SKM-1 treated with dmso at 0.1 percent for 144 hours (cell line): ENCODE data around the gene SFXN2.
"Not testable (repeated sequence)": the region's sequence is repeated elsewhere in the genome, so short reads cannot be mapped to it uniquely, and the experiment has no call there.

Experiments used
- DNase-seq: peaks from one replicate; lab custom pipeline; 2025; ENCODE audit not compliant: unreplicated experiment; lab: John Stamatoyannopoulos, UW

The SFXN2 gene

DNA sequence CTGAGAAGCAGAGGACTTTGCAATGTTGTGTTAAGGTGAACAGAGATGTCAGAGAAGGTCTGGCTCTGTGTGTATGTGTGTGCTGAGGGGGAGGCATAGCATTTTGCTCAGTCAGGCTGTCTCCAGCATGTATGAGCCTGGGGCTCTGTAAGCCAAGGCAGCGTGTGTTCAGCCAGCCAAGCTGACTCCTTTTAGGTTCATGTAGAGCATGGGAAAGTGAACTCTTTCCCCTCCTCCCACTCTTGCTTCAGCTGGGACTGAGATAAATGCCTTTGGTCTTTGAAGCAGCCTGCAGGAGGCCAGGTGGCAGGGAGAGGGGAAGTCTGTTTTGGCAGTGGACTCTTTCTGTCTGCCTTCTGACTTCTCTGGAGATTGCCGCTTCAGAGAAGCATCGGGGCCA is 3.8 kb downstream of the SFXN2 start:
- DNase-seq, result no peak

DNA sequence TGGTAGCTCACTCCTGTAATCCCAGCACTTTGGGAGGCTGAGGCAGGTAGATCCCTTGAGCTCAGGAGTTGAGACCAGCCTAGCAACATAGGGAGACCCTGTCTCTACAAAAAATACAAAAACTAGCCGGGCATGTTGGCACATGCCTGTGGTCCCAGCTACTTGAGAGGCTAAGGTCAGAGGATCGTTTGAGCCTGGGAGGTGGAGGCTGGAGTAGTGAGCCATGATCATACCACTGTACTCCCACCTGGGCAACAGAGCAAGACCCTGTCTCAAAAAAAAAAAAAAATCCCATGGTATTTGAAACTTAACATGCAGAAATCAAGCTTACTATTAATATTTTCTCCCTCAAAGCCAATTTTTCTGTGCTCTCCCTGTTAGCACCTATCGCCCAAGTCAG is 5.9 kb downstream of the SFXN2 start:
- DNase-seq, result no peak

DNA sequence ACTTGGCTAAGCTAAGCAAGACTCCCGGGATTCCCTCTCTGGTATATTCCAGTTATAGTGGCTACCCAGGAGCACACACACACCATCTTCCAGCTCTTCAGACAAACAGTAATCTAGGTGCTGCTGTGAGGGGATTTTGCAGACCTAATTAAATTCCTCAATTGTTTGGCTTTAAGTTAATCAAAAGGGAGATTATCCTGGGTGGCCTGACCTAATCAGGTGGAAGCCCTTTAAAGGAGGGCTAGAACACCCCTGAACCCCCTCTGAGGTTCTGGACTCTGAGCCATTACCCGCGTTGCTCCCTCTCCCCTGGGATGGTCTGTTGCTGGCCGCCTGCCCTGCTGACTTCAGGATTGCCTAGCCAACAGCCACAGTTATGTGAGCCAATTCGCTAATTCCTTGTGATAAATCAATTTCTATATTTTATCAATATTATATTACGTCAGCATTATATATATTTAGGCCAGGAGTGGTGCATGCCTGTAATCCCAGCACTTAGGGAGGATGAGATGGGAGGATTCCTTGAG is 6.4 kb downstream of the SFXN2 start:
- DNase-seq, result no peak

DNA sequence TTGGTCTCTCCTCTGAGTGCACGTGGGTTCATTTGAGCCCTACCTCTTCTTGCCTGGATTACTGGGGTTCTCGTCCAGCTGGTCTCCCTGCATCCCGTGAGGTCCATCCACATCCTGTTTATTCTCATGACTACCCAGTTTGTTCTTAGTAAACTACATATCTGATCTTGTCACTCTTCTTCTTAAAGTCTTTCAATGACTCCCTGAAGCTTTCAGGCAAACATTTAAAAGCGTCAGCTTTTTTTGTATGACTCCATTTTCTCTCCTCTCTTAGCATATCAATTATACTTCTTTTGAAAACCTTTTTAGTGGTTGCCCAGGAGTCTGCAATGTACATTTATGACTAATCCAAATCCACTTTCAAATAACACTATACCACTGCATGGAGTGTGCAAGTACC is 7.5 kb downstream of the SFXN2 start:
- DNase-seq, result no peak

DNA sequence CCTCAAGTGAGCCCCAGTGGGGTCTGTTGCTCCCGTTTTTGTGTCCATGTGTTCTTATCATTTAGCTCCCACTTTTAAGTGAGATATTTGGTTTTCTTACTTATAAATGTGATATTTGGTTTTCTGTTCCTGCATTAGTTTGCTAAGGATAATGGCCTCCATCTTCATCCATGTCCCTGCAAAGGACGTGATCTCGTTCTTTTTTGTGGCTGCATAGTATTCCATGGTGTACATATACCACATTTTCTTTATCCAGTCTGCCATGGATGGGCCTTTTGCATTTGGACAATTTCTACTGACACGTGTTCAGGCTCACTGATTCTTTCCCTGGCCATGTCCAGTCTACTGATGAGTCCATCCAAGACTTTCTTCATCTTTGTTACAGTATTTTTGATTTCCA is 9.6 kb downstream of the SFXN2 start:
- DNase-seq, result no peak

DNA sequence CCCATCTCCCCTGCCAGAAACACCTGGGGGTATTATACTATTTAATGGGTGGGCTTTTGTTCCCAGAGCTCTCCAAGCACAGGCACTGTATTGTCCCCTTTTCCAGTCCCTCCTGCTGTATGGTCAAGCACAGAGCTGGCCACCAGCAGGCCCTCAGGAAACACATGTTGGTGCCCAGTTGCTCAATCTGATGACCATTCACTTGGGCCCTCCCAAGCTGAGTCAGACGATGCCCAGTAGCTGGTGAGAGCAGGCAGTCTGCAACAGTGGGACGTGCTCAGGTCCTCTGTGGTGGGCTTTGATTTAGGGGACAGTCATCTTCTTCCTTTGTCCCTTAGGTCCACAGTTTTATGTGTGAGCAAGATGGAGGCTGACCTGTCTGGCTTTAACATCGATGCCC is 11.8 kb downstream of the SFXN2 start:
- DNase-seq, result no peak

DNA sequence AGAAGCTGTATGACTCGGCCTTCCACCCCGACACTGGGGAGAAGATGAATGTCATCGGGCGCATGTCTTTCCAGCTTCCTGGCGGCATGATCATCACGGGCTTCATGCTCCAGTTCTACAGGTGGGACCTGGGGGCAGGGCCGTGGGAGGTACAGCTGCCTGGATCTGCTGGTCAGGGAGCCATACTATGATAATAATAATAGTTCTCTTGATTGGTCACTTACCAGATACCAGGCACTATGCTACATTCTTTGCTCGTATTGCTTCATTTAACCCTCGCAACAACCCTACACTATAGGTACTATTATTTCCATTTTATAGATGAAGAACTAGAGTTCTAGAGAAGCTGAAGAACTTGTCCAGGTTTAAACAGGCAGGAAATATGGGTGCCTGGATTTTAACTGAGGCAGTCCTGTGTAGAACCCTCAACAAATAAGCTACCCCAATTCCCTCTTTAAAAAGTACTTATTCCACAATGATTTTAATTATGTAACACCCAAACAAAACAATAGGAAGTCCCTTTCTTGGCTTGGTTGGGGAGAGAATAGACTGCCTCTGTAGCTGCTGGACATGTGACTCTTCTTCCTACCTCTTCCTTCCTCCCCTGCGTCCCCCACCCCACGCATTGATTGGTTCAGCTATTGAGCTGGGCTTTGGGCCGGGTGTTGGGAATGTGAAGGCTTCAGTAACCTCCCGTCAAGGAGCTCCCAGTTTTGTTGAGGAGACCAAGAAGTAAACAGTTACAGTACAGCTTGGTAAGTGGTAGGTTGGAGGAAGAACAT is 12.8 kb downstream of the SFXN2 start:
- DNase-seq, result no peak

DNA sequence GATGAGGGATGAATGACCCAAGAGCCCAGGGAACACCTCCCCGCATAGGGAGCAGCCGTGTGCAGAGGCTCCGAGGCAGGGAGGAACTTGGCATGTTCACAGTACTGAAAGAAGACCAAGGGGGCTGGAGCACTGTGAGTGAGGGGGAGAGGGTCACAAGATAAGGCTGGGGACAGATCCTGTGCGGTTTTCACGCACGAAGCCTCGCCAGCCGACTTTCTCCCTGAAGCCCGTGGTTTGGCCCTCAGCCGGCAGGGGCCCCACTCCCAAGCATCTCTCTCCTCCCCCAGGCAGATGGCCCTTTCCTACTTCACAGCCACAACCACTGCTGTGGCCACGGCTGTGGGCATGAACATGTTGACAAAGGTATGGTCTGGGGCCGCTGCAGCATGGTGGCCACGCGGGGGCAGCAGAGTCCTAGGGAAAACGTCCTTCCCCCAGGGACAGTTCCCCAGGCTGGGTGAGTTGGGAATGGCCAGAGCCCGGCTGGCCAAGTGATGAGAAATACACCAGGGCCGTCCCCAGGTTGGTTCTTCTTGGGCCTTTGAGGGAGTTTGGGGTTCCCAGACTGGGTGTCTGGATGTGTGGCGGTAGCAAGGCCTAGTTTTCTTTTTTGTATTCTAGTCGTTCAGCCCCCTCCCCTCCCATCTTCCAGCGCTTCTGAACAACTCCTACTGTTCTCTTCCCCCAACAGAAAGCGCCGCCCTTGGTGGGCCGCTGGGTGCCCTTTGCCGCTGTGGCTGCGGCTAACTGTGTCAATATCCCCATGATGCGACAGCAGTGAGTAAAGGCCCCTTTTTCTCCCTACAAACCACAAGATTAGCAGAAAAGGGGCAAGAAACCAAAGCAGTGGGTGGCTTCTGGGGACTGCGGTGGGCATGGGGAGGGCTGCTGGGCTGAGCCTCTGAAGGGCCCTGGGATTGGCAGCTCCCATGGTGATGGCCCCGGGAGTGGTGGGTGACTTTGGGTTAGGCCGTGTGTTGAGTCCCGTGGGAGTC is 14.9 kb downstream of the SFXN2 start:
- peak; percentile 68 for DNase-seq

DNA sequence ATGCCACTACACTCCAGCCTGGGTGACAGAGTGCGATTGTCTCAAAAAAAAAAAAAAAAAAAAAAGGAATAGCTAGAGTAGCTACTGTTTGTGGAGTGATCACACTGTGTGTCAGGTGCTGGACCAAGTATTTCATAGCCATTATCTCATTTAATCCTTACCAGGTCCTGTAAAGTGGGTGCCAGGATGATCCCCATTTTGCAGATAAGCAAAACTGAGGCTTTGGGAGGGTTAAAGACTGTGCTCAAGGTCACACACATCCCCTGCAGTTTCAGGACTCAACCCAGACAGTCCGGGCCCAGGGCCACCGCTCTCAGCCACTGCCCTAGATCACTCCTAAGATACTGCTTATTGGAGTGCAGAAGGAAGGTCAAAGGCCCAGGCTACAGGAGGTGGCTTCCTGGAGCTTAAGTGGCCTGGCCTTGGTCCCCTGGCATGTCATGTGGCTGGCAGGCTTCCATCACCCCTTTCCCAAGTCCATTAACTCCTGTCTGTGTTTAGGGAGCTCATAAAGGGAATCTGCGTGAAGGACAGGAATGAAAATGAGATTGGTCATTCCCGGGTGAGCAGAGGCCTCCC is 16.9 kb downstream of the SFXN2 start:
- DNase-seq, result no peak

DNA sequence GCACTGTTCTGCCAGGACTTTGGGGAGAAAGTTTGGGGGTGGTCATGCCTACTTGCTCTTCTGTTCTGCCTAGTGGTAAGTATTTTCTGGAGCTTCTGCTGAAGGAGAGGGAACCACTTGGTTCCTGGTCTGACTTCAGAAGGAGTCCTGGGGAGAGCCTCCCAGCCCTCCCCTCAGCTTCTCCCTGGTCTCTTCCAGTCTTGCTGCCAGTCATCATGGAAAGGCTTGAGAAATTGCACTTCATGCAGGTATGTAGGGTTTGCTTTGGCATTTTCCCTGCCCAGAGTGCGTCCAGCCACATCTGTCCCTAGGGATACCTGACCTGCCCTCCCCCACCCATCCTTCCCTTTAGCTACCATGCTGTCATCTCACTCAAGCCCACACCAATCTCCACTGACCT is 18.2 kb downstream of the SFXN2 start:
- DNase-seq, result no peak

DNA sequence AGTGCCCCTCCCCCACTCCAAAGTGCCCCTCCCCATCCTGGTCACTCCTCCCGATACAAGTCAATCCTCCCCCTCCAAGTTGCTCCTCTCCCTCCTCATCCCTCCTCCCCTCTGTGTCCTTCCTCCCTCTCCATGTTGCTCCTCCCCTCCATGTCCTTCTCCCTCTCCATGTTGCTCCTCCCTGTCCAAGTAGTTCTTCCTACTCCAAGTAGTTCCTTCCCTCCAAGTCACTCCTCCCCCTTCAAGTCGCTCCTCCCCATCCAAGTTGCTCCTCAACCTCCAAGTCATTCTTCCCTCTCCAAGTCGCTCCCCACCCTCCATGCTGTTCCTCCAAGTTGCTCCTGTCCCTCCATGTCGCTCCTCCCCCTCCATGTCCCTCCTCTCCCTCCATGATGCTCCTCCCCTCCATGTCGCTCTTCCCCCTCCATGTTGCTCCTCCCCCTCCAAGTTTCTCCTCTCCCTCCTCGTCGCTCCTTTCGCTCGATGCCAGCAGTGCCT is 20.7 kb downstream of the SFXN2 start:
- DNase-seq, result no peak

DNA sequence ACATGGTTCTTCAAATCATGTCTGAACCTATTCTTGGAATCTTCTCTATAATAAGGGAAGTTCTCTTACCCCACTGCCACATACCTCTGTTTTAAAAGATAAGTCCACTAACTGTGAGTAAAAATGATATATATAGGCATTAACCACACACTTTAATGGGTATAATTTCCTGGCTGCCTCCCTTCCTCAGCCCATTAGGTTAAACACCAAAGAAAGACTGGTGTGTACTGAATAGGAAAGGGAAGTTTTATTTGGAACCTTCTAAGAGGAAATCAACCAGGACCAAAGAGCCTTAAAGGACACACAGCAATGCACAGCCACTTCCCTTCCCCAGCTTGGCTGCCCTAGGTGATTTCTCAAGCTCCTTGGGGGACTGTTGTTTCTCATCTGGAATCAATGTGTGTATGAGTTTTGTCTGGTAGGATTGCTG is 24.3 kb downstream of the SFXN2 start:
- DNase-seq, result peak; percentile 90

DNA sequence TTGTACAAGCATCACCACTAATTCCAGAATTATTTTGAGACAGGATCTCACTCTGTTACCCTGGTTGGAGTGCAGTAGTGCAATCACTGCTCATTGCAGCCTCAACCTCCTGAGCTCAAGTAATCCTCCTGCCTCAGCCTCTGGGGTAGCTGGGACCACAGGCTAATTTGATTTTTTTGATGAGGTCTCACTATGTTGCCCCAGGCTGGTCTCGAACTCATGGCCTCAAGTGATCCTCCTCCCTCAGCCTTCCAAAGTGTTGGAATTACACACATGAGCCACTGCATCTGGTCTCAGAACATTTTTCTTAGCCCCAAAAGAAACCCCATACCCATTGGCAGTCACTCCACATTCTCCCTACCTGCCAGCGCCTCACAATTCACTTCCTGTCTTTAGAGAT is 25.8 kb downstream of the SFXN2 start:
- DNase-seq, result no peak

DNA sequence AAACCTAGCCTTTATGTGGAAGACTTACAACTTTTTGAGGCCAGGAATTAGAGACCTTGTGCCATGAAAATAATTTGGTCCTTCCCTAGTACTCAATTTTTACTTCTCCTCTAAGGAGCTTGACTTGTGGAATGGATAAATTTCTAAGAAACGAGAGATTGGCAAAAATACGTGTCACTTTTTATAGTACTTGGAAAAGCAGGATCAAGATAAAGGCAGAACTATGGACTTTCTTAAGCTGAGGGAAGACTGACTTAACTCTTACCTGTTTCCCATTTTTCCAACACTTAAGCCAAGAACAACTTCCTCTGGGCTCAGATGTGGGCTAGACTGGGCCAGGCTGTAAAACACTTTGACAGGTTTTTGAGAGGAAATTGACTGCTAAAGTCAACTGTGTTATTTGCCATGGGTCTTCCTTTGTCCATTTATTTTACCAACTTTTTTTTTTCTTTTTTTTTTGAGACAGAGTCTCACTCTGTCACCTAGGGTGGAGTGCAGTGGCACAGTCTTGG is 27.3 kb downstream of the SFXN2 start:
- DNase-seq, result no peak

DNA sequence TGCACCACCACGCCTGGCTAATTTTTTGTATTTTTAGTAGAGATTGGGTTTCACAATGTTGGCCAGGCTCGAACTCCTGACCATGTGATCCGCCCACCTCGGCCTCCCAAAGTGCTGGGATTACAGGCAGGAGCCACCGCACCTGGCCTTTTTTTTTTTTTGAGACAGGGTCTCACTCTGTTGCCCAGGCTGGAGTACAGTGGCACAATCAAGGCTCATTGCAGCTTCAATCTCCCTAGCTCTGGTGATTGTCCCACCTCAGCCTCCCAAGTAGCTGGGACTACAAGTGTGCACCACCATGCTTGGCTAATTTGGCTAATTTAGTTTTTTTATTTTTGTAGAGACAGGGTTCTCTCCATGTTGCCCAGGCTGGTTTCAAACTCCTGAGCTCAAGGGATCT is 27.9 kb downstream of the SFXN2 start:
- DNase-seq, result not testable (repeated sequence)

DNA sequence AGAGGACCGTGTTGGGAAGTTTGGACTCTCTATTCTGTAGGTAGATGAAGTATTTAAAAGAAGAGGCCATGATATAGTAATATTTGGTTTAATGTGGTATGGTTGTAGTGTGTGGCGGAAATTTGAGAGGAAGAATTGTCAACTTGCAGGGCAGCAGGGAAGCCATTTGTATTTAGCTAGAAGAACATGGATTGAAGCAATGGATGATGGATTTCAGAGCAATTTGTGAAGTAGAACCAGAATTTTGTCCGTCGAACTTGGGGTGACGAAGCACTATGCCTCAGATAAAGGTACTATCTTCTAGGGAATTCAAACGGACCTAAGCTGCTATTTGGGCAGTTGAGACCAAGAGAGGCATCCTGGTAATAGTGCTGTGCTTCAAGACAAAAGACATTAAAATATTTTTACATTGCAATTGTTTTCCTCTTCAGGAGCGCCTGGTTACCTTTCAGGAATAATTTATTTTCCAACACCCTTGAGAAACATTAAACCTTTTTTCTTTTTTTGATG is 28.7 kb downstream of the SFXN2 start:
- DNase-seq, result no peak

DNA sequence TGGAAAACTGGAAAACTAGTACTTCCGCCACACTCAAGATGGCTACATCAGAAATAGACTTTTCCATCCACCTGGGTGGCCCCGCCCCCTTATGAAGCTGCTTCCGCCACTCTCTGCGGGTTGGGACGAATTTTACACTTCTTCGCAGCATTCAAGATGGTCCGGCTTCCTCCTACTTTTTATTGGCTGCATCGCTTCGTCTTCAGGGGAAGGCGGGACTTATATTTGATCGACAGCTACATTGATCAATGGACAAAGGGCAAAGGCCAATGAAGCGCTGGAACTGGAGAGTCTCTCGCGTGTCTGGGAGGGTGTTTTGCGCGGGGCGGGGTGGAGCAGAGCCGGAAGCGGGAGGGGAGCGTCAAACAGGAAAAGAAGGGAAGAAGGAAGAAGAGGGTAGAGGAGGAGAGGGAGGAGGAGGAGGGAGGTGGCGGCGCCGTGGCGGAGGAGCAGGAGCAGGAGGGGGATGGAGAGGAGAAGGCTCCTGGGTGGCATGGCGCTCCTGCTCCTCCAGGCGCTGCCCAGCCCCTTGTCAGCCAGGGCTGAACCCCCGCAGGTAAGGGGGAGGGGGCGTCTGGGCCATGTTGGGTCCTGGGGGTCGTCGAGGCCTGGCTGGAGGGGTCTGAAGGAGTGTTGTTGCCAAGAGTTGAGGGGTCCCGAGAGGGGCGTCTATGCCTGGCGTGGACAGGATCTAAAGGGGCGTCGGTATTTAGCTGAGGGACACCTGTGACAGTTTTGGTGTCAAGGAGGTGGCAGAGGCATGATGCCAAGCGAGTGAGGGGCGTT is 29.3 kb downstream of the SFXN2 start, which contains the start of gene WBP1L:
WBP1L (plus strand) TSS at position 361 of the 786 bp plus-strand sequence; CDS start at position 467, 106 bp downstream.
- DNase-seq, result peak; percentile 99

DNA sequence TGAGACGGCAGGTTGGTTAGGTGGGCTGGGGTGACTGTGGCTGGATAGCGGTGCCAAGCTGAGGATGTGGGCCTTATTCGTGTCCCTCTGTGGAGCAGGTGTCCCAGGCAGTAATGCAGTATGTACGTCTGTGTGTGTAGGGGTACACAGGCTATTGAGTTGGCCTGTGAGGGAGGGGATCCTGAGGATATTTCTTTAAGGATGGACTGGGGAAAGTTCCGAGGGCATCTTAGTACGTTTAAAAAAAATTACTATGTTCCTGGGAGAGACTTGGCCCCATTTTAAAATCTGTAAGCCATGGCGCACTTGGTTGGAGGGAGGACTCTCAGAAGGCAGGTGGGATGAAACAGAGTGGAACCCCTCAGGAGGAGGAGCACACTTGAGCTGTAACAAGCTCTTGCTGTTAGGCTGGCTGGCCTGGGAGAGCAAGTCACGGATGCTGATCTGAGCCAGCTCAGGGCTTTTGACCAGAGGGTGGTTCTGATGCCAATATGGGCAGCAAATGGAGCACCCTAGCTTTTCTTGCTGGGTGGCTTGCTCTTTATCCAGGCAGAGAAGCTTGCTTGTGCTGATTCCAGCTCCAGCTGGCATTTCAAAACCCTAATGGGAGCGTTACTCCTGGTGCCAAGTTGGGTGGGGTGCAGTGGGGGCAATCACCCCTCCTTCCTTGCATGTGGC is 30.1 kb downstream of the SFXN2 start:
- no peak for DNase-seq

DNA sequence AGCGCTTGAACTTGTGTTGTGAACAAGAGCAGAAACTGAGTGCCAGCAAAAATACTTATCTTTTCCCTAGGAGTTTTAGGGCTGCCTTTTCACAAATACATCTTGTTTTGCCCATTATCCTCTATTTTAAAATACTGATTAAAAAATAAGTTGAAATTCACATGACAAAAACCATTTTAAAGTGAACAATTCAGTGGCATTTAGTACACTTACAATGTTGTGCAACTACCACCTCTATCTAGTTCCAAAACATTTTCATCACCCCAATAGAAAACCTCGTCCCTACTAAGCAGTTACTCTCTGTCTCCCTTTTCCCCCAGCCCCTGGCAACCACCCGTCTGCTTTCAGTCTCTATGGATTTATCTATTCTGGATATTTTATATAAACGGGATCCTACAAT is 30.7 kb downstream of the SFXN2 start:
- no peak for DNase-seq
